ENCODE data around the gene NDUFS1. TPM values are rescaled to one million over a fixed set of nuclear protein-coding genes. Genes with fewer than 3 reads are reported as not detected.

NDUFS1 gene
- total and polyA plus RNA-seq, 10 of the 15 experiments (the other 5 are each of a cell fraction or from before 2014, with no cell fraction given) = 62.6 to 108 (median 90.4) TPM

DNA sequence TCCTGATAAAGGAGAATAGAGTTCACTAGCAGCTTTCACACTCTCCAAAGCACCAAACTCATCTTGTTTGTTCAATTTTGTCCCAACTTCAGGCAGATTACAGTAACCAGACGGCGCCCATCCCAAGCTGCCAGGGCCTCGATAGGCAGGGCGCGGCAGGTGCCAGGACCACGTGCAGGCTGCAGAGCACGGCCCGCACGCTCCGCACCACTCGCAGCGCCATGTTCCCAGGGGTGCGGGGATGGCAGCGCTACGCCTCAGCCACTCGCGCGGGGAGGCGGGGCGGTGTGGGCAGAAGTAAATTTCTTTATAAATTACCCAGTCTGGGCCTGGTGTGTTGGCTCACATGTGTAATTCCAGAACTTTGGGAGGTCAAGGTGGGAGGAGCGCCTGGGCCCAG is 43.0 kb downstream of the NDUFS1 start:
- no peaks in the 10 kb centered on the region for H4K20me1 ChIP-seq (ENCODE audit: control insufficient read depth, insufficient read depth)
- ChIA-PET CTCF (no interaction called here), SMC1A (ENCODE audit: uncharacterized antibody, unreplicated experiment) (no interaction called here), RAD21 (ENCODE audit: unreplicated experiment) (no interaction called here), POLR2A (no interaction called here)
- DNase-seq (ENCODE audit: low read depth, low spot score) = no peak
- no peaks in the 10 kb centered on the region for H3K79me2 ChIP-seq (ENCODE audit: control insufficient read depth, insufficient read depth, low read length)
- in situ Hi-C loops (cut with MboI) = no loop called here
- WGBS (ENCODE audit: insufficient coverage, insufficient replicate concordance, low lambda C conversion rate, missing lambda C conversion rate) = 98% methylated on average over 20 of the region's 21 CpGs
- H3K4me1 ChIP-seq (ENCODE audit: control insufficient read depth, insufficient read depth, low read length) = no peaks in the 10 kb centered on the region
- no peak for TF ChIP-seq MEF2B (IDR thresholded peaks at IDR 0.05; ENCODE audit: partially characterized antibody, poor library complexity, severe bottlenecking)
- no peak for TF ChIP-seq YY1 (IDR thresholded peaks at IDR 0.05; ENCODE audit: low read depth, low read length)
- TF ChIP-seq ATF7 (IDR thresholded peaks at IDR 0.05; ENCODE audit: low read depth) = no peak
- FAIRE-seq = no peak
- no peak overlapping the region for H3K9ac ChIP-seq (ENCODE audit: control insufficient read depth, insufficient read depth, low read length)
- intact Hi-C loops (cut with micrococcal nuclease; ENCODE audit: unreplicated experiment) = no loop called here
- no peak for ATAC-seq
- H3K27me3 ChIP-seq (replicated peaks in 1 of 2; ENCODE audit: control insufficient read depth in 2 of 2, insufficient read depth in 2 of 2, low read length in 1 of 2) = no peaks in the 10 kb centered on the region
- no TSS peak for BruUV-seq (replicated peaks)
- no peak overlapping the region for H3K27ac ChIP-seq (ENCODE audit: control insufficient read depth, insufficient read depth)
- peaks cover 0 to 7% of the 10 kb centered on the region in 2 experiments; a peak in 2 of 4 replicates for H3K36me3 ChIP-seq (ENCODE audit: control insufficient read depth in 2 of 2, insufficient read depth in 2 of 2, low read length in 1 of 2)
- no peaks in the 10 kb centered on the region; the same call in 2 of the 3 replicates for H3K9me3 ChIP-seq (replicated peaks; ENCODE audit: control insufficient read depth, insufficient read depth, low read length)
- no peak overlapping the region for H3K4me3 ChIP-seq
- H3K4me2 ChIP-seq (ENCODE audit: control insufficient read depth, insufficient read depth) = no peak overlapping the region
- H2AFZ ChIP-seq (ENCODE audit: control insufficient read depth, low read depth, low read length) = no peak overlapping the region

DNA sequence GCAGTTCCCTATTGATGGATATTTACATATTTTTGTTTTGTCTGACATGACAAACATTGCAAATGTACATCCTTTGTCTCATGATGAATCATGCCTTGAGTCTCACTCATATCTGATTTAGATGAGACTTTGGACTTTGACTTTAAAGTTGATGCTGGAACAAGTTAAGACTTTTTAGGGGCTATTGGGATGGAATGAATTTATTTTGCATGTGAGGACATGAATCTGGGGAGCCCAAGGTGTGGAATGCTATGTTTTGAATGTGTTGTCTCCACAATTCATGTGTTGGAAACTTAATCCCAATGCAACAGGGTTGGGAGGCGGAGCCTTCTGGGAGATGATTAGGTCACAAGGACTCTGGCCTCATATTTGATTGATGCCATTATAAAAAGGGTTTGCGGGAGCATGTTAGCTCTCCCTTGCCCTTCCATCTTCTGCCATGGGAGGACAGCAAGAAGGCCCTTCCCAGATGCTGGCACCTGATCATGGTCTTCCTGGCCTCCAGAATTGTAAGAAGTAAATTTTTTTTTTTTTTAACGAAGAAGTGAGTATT is 44.1 kb downstream of the NDUFS1 start:
- H3K9me3 ChIP-seq (replicated peaks; ENCODE audit: control insufficient read depth, insufficient read depth, low read length) = no peaks in the 10 kb centered on the region; the same call in 2 of the 3 replicates
- no peaks in the 10 kb centered on the region for H3K27me3 ChIP-seq (replicated peaks in 1 of 2; ENCODE audit: control insufficient read depth in 2 of 2, insufficient read depth in 2 of 2, low read length in 1 of 2)
- TF ChIP-seq ZNF622 (IDR thresholded peaks at IDR 0.05) = no peak
- TF ChIP-seq DPF2 (IDR thresholded peaks at IDR 0.05) = no peak
- TF ChIP-seq RAD21 (IDR thresholded peaks at IDR 0.05; ENCODE audit: insufficient read depth, low read depth, low read length) = no peak
- TF ChIP-seq NFXL1 (IDR thresholded peaks at IDR 0.05; ENCODE audit: borderline replicate concordance) = no peak
- TF ChIP-seq, protein P1, sequence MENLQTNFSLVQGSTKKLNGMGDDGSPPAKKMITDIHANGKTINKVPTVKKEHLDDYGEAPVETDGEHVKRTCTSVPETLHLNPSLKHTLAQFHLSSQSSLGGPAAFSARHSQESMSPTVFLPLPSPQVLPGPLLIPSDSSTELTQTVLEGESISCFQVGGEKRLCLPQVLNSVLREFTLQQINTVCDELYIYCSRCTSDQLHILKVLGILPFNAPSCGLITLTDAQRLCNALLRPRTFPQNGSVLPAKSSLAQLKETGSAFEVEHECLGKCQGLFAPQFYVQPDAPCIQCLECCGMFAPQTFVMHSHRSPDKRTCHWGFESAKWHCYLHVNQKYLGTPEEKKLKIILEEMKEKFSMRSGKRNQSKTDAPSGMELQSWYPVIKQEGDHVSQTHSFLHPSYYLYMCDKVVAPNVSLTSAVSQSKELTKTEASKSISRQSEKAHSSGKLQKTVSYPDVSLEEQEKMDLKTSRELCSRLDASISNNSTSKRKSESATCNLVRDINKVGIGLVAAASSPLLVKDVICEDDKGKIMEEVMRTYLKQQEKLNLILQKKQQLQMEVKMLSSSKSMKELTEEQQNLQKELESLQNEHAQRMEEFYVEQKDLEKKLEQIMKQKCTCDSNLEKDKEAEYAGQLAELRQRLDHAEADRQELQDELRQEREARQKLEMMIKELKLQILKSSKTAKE (IDR thresholded peaks at IDR 0.05; ENCODE audit: low read depth, poor library complexity, severe bottlenecking) = no peak
- H3K27ac ChIP-seq (ENCODE audit: control insufficient read depth, insufficient read depth) = no peak overlapping the region
- H2AFZ ChIP-seq (ENCODE audit: control insufficient read depth, low read depth, low read length) = no peak overlapping the region
- intact Hi-C loops (cut with micrococcal nuclease; ENCODE audit: unreplicated experiment) = no loop called here
- in situ Hi-C loops (cut with MboI) = no loop called here
- H4K20me1 ChIP-seq (ENCODE audit: control insufficient read depth, insufficient read depth) = no peaks in the 10 kb centered on the region
- no peaks in the 10 kb centered on the region for H3K79me2 ChIP-seq (ENCODE audit: control insufficient read depth, insufficient read depth, low read length)
- no TSS peak for BruUV-seq (replicated peaks)
- CTCF ChIA-PET = no interaction called here
- H3K9ac ChIP-seq (ENCODE audit: control insufficient read depth, insufficient read depth, low read length) = no peak overlapping the region
- H3K4me1 ChIP-seq (ENCODE audit: control insufficient read depth, insufficient read depth, low read length) = no peaks in the 10 kb centered on the region
- H3K4me2 ChIP-seq (ENCODE audit: control insufficient read depth, insufficient read depth) = no peak overlapping the region
- POLR2A ChIA-PET = no interaction called here
- WGBS (ENCODE audit: insufficient coverage, insufficient replicate concordance, low lambda C conversion rate, missing lambda C conversion rate) = 100% methylated on average over 3 of the region's 3 CpGs
- peaks cover 0 to 5% of the 10 kb centered on the region in 2 experiments; a peak in 2 of 4 replicates for H3K36me3 ChIP-seq (ENCODE audit: control insufficient read depth in 2 of 2, insufficient read depth in 2 of 2, low read length in 1 of 2)
- FAIRE-seq (no peak), DNase-seq (ENCODE audit: low read depth, low spot score) (no peak), ATAC-seq (no peak)
- RAD21 ChIA-PET (ENCODE audit: unreplicated experiment) = no interaction called here
- H3K4me3 ChIP-seq = no peak overlapping the region
- SMC1A ChIA-PET (ENCODE audit: uncharacterized antibody, unreplicated experiment) = no interaction called here

Data from GM12878 (cell line).